Measurements from ENCODE around the gene AOPEP. TPM values are rescaled to one million over a fixed set of nuclear protein-coding genes. Genes with fewer than 3 reads are reported as not detected.

AOPEP gene
- total RNA-seq, 1 experiment from 2014 or later, result 15.0 TPM

DNA sequence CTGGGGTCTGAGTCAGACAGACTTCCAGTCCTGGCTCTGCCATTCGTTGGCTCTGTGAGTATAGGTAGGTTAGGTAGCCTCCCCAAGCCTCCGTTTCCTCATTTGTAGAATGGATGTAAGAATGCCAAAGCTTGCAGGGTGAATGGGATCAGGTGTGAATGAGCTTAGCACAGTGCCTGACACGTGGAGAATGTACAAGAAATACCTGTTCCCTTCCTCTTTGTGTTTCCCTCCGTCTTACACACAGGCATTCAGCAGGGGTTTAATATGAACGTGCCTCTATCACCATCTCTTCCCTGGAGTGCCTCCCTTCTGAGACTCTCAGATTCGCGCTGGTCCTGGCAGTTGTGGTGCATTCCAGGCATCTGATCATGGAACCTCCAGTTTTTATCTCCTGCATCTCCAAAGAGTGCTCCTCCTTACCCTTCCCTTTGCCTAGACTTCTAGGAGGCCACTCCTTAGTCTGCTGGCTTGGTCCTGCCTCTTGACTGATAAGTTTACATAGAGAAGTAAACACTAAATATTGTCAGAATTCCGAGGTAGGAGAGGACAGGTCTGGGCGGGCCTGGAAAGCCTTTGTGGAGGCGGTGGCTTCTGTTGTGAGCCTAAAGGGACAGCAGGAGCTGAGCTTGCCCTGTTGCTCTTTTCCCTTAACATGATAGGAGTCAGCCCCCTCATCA, 199.4 kb downstream of the AOPEP start:
- Mint-ChIP-seq H3K4me3 (no peak overlapping the region), H3K27ac (0 out of 7 replicates have a peak overlapping the region, but pooled peaks of 1 of the 3 experiments have one; percentile 14), H3K36me3 (ENCODE audit: insufficient read depth in 1 of 3, low read depth in 3 of 3) (peaks cover 0 to 5% (median 2%) of the 10 kb centered on the region in 3 experiments; a peak in 2 of 7 replicates), H3K4me1 (peaks cover 34 to 52% of the 10 kb centered on the region in 2 experiments), H3K9me3 (no peaks in the 10 kb centered on the region), H3K27me3 (ENCODE audit: low read depth) (peaks cover 1% of the 10 kb centered on the region; the same call in 1 of the 2 replicates)
- Histone ChIP-seq H3K27ac (ENCODE audit: insufficient read length, low read depth, low read length) (no peak overlapping the region), H2AK5ac (ENCODE audit: insufficient read length, low read length) (no peak overlapping the region), H3K9ac (ENCODE audit: extremely low read depth, insufficient read length, low read length) (no peak overlapping the region), H4K91ac (ENCODE audit: insufficient read length, low read depth, low read length) (no peak overlapping the region), H2BK12ac (ENCODE audit: insufficient read length, low read depth, low read length) (no peak overlapping the region), H2AFZ (ENCODE audit: low read length) (no peak overlapping the region), H3K23me2 (ENCODE audit: insufficient read length, low read depth, low read length, poor library complexity, severe bottlenecking) (no peaks in the 10 kb centered on the region), H2BK20ac (ENCODE audit: low read depth, low read length, poor library complexity, severe bottlenecking) (no peak overlapping the region), H3K4me1 (ENCODE audit: insufficient read depth, low read length) (no peaks in the 10 kb centered on the region), H2BK15ac (ENCODE audit: low read depth, low read length) (no peak overlapping the region), H4K20me1 (ENCODE audit: control insufficient read depth, insufficient read depth, insufficient read length) (no peaks in the 10 kb centered on the region), H3K27me3 (ENCODE audit: insufficient read depth, low read length) (no peaks in the 10 kb centered on the region), H2BK5ac (ENCODE audit: insufficient read length, low read length) (no peak overlapping the region), H3K18ac (ENCODE audit: insufficient read length, low read depth, low read length) (no peak overlapping the region), H2BK120ac (ENCODE audit: low read depth, low read length, poor library complexity, severe bottlenecking) (no peak overlapping the region), H4K5ac (ENCODE audit: insufficient read length, low read depth, low read length) (no peak overlapping the region), H3K14ac (ENCODE audit: insufficient read depth, low read length) (no peak overlapping the region), H3T11ph (ENCODE audit: low read length) (no peak overlapping the region), H3K56ac (ENCODE audit: insufficient read length, low read depth, low read length) (no peak overlapping the region), H3K4ac (ENCODE audit: low read depth, low read length) (no peak overlapping the region), H4K8ac (replicated peaks; ENCODE audit: insufficient read length, low read depth, low read length) (no peak overlapping the region), H3K9me3 (ENCODE audit: control insufficient read depth, low read depth, low read length) (no peaks in the 10 kb centered on the region), H3K79me1 (ENCODE audit: insufficient read depth, low read depth, low read length, poor library complexity, severe bottlenecking) (no peaks in the 10 kb centered on the region), H3K23ac (ENCODE audit: insufficient read length, low read depth, low read length) (no peak overlapping the region), H3K79me2 (ENCODE audit: insufficient read depth, low read length) (no peaks in the 10 kb centered on the region), H3K4me2 (ENCODE audit: insufficient read depth, insufficient read length, low read length) (no peak overlapping the region)
- no CpG with 5 or more reads among the region's 10 CpGs for WGBS (ENCODE audit: extremely low coverage, insufficient read length, low lambda C conversion rate)
- TF ChIP-seq, protein P1, sequence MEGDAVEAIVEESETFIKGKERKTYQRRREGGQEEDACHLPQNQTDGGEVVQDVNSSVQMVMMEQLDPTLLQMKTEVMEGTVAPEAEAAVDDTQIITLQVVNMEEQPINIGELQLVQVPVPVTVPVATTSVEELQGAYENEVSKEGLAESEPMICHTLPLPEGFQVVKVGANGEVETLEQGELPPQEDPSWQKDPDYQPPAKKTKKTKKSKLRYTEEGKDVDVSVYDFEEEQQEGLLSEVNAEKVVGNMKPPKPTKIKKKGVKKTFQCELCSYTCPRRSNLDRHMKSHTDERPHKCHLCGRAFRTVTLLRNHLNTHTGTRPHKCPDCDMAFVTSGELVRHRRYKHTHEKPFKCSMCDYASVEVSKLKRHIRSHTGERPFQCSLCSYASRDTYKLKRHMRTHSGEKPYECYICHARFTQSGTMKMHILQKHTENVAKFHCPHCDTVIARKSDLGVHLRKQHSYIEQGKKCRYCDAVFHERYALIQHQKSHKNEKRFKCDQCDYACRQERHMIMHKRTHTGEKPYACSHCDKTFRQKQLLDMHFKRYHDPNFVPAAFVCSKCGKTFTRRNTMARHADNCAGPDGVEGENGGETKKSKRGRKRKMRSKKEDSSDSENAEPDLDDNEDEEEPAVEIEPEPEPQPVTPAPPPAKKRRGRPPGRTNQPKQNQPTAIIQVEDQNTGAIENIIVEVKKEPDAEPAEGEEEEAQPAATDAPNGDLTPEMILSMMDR (conservative IDR thresholded peaks at IDR 0.05), result no peak
- no peak for DNase-seq
